GM21737 (cell line): ENCODE data around the gene SDHC.
A peak's percentile ranks its signal among the peaks of the same experiment; 100 is the strongest.
"Not testable (repeated sequence)": the region's sequence is repeated elsewhere in the genome, so short reads cannot be mapped to it uniquely, and the experiment has no call there.

Experiments used
- ATAC-seq: cut with Tn5 transposase; IDR thresholded peaks from one replicate; pipeline ENCODE4 v1.9.1; 2021; ENCODE audit warnings: mild to moderate bottlenecking, moderate library complexity; ENCODE audit not compliant: unreplicated experiment

Gene SDHC

GRCh38 chr1:161381707-161382106, 67.5 kb downstream of the SDHC start:
- ATAC-seq: no peak

GRCh38 chr1:161382214-161383019, 68.2 kb downstream of the SDHC start:
- no peak for ATAC-seq

GRCh38 chr1:161388639-161389038, 74.5 kb downstream of the SDHC start:
- ATAC-seq: no peak

DNA sequence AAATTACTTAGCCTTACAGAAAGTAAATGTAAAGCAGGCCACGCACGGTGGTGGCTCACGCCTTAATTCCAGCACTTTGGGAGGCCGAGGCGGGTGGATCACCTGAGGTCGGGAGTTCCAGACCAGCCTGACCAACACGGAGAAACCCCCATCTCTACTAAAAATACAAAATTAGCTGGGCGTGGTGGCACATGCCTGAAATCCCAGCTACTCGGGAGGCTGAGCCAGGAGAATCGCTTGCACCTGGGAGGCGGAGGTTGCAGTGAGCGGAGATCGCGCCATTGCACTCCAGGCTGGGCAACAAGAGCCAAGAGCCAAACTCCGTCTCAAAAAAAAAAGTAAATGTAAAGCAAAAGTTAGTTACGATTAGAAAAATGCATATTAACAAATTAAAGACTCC, 75.0 kb downstream of the SDHC start:
- not testable (repeated sequence) for ATAC-seq

- peak; percentile 75 for ATAC-seq
These were observed 75.7 kb downstream of the SDHC start for GRCh38 chr1:161389691-161390558.

DNA sequence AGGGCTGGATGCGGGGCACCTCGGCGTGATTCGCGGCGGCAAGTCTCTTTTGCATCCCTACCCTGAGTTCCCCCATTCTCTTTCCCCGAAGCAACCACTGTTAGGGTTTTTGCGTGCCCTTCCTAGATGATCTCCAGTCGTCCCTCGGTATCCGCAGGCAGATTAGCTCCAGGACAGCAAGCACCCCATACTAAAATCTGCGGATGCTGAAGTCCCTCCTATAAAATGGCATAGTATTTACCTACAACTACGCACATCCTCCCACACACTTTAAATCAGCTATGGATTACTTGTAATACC, 76.3 kb downstream of the SDHC start:
- ATAC-seq: no peak

DNA sequence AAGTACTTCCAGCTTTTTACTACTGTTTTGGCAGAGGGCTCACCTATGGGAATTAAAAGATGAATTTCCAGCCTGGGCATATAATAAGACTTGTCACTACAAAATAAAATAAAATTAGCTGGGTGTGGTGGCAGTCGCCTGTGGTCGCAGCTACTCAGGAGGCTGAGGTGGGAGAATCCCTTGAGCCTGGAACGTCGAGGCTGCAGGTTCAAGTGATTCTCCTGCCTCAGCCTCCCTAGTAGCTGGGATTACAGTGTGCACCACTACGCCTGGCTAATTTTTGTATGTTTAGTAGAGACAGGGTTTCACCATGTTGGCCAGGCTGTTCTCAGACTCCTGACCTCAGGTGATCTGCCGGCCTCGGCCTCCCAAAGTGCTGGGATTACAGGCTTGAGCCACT, 77.0 kb downstream of the SDHC start:
- not testable (repeated sequence) for ATAC-seq

DNA sequence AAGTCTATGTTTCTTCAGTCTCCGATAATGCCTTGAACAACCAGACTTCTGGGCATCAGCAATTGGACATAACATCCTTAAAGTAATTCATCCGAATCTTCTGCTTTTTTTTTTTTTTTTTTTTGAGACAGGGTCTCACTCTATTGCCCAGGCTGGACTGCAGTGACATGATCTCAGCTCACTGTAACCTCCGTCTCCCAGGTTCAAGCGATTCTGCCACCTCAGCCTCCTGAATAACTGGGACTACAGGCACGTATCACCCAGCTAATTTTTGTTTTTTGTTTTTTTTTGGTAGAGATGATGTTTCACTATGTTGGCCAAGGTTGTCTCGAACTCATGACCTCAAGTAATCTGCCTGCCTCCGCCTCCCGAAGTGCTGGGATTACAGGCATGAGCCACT, 77.4 kb downstream of the SDHC start:
- ATAC-seq: no peak

GRCh38 chr1:161393151-161393550, 79.0 kb downstream of the SDHC start:
- ATAC-seq: no peak

- not testable (repeated sequence) for ATAC-seq
These were observed 82.9 kb downstream of the SDHC start for GRCh38 chr1:161397038-161397437.

DNA sequence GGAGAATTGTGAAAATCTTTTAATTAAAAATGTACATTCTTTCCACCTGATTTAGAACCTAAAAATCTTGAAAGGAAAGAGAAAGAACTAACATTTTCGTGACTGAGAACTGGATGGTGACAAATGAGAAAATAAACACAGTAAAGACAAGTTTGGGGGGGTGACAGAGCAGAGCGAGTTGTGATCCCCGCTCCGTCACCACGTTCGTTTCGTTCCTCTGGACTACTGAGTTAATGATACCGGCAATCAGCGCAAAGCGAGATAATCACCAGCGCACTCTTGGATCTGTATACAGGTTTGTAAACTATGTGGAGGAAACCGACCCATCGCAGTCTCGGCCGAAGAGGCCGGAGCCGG, 84.7 kb downstream of the SDHC start:
- ATAC-seq: peak; percentile 15

DNA sequence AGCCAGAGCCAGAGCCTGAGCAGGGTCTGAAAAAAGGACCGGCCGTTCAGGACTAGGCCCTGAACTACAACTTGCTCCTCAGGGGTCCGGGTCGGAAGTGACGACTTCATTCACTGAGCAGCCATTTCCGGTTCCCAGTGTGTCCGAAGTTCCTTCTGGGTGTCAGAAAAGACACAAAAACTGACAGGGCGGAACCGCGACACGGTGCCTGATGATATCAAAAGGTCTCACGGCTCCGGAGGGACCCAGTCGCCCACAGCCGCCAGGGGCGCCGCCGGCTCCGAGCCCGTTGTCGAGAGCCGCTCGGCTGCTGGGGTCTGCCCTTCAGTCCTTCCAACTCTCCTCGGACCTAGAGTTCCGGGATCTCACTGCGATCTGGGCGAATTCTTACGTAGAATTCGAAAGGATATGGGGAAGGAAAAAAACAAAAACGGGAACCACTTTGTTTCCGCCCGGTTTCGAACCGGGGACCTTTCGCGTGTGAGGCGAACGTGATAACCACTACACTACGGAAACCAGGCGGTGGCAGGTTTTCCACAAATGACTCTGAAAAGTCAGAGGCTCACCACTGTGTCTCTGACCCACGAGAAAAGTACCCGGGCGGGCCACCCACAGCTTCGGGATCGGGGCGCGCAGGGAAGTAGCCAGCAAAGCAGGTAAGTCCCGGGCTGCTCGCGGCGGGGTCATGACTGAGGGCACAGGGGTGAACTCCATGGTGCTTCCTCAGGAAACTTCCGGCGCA, 85.2 kb downstream of the SDHC start:
- ATAC-seq: peak; percentile 70

- no peak for ATAC-seq
These were observed 88.3 kb downstream of the SDHC start for GRCh38 chr1:161402446-161402845.

- no peak for ATAC-seq
These were observed 89.9 kb downstream of the SDHC start for GRCh38 chr1:161404051-161404597.

GRCh38 chr1:161406551-161406950, 92.4 kb downstream of the SDHC start:
- not testable (repeated sequence) for ATAC-seq

DNA sequence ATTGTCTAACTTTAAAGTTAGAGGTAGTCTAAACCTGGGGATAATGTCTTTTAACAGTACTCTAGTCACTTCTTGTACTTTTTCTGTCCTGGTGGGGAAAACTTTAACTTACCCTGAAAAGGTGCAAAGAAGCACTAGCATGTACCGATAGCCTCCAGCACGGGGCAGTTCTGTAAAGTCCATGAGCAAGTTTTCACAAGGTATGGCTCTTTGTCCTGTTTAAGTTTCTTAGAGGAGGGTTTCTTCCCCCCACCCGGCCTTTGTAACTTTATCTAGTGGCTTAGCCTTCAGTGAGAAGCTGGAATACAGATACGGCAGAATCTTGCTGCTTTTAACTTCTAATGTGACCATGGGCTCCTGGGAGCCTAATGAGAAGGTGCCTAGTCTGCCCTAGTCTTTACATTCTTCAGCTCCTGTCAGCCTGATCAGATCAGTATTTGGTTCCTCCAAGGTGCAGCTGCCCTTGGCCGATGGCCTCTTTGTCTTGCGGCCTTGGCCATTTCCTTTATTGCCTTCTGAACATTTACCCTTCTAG, 93.3 kb downstream of the SDHC start:
- no peak for ATAC-seq

- ATAC-seq: no peak
These were observed 94.4 kb downstream of the SDHC start for GRCh38 chr1:161408429-161409052.

DNA sequence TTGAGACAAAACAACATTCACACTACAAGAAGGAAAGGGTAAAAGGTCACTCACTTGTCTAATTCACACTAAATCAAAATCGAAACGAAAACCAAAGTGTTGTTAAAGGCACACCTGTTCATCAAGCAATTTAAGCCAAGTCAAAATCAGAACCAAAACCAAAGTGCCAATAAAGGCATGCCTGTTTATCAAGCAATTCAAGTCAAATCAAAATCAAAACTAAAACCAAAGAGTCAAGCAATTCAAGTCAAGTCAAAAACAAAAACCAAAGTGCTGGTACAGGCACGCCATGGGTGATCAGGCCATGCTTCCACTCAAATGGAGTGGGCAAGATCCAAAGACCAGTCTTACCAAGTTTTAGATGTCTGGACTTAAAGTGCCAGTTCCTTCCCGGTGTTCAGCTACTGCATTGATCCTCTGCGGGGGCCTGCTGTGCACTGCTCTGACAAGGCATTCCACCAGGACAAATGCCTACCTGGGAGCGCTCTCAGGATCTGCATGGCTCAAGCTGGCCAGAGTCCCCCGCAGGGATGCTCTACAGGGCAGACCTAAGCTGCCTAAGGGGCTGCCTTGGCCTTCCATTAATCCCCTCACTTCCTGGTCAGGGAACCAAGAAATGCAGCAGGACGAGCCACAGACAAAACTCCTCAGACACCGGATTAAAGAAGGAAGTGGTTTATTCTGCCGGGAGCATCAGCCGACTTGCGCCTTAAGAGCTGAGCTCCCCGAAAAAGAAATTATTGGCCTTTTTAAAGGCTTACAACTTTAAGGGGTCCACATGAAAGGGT, 95.9 kb downstream of the SDHC start:
- ATAC-seq: not testable (repeated sequence)

GRCh38 chr1:161410636-161410970, 96.4 kb downstream of the SDHC start:
- not testable (repeated sequence) for ATAC-seq
